ENCODE data around the gene NQO1. TPM values are rescaled to one million over a fixed set of nuclear protein-coding genes. Genes with fewer than 3 reads are reported as not detected.

NQO1 gene
- total and polyA plus RNA-seq, 2 of the 8 experiments (the other 6 are each of a cell fraction or from before 2014, with no cell fraction given): 32.7 to 45.7 TPM

- no peak for TF ChIP-seq EP300 (IDR thresholded peaks at IDR 0.05; ENCODE audit: borderline replicate concordance in 1 of 2, low read depth in 2 of 2, low read length in 2 of 2)
- no peak for TF ChIP-seq BACH1 (IDR thresholded peaks at IDR 0.05; ENCODE audit: low read length)
These were observed 63.5 kb downstream of the NQO1 start (continued) for GRCh38 chr16:69662901-69663300.

Measured in H1 (cell line).